Measurements from ENCODE around the gene XRN2.

DNA sequence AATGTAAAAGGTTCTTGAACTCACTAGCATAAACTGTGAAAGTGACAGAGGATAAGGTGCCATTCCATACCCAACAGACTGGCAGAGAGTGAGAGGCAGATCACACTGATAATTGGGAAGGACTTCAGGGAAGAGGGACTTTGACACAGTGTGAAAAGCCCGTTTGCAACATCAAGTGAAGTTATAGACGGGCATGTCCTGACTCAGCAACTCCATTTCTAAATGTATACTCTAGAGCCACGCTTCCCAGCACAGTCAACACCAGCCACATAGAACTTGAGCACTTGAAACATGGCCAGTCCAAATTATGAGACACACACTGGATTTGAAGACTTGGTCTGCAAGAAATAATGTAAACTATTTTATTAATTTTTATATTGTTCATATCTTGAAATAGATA is 45.9 kb upstream of the XRN2 start:
- TF ChIP-seq, protein P1, sequence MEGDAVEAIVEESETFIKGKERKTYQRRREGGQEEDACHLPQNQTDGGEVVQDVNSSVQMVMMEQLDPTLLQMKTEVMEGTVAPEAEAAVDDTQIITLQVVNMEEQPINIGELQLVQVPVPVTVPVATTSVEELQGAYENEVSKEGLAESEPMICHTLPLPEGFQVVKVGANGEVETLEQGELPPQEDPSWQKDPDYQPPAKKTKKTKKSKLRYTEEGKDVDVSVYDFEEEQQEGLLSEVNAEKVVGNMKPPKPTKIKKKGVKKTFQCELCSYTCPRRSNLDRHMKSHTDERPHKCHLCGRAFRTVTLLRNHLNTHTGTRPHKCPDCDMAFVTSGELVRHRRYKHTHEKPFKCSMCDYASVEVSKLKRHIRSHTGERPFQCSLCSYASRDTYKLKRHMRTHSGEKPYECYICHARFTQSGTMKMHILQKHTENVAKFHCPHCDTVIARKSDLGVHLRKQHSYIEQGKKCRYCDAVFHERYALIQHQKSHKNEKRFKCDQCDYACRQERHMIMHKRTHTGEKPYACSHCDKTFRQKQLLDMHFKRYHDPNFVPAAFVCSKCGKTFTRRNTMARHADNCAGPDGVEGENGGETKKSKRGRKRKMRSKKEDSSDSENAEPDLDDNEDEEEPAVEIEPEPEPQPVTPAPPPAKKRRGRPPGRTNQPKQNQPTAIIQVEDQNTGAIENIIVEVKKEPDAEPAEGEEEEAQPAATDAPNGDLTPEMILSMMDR (conservative IDR thresholded peaks at IDR 0.05 in 1 of 2, IDR thresholded peaks at IDR 0.05 in 1 of 2; ENCODE audit: extremely low read depth in 1 of 2, insufficient read depth in 1 of 2, low read depth in 1 of 2, low read length in 2 of 2): no peak
- TF ChIP-seq EZH2 (IDR thresholded peaks at IDR 0.05; ENCODE audit: borderline replicate concordance, low read length): no peak
